Fibroblast of mammary gland (primary cell): ENCODE data around the gene LINGO1.

ENCODE experiments used
- DNase-seq: peaks from one replicate; pipeline ENCODE4 v3.0.0-alpha.2; 2010; ENCODE audit warnings: low read depth
- H3K4me3 ChIP-seq: 2 replicates; pipeline ENCODE4 v1.5.1; 2011; ENCODE audit warnings: low read depth, mild to moderate bottlenecking, low read length, moderate library complexity; ENCODE audit not compliant: control insufficient read depth
- CTCF ChIP-seq: conservative IDR thresholded peaks from 2 replicates; pipeline ENCODE4 v1.5.1; 2011; ENCODE audit warnings: low read depth, low read length, inconsistent platforms; ENCODE audit not compliant: control insufficient read depth, insufficient read depth

LINGO1 gene

GRCh38 chr15:77633134-77633912 lies 611 bp upstream of the LINGO1 start:
- peak overlapping the region; percentile 30 for H3K4me3 ChIP-seq
- peak; percentile 97 for TF ChIP-seq CTCF
- DNase-seq = peak; percentile 73

DNA sequence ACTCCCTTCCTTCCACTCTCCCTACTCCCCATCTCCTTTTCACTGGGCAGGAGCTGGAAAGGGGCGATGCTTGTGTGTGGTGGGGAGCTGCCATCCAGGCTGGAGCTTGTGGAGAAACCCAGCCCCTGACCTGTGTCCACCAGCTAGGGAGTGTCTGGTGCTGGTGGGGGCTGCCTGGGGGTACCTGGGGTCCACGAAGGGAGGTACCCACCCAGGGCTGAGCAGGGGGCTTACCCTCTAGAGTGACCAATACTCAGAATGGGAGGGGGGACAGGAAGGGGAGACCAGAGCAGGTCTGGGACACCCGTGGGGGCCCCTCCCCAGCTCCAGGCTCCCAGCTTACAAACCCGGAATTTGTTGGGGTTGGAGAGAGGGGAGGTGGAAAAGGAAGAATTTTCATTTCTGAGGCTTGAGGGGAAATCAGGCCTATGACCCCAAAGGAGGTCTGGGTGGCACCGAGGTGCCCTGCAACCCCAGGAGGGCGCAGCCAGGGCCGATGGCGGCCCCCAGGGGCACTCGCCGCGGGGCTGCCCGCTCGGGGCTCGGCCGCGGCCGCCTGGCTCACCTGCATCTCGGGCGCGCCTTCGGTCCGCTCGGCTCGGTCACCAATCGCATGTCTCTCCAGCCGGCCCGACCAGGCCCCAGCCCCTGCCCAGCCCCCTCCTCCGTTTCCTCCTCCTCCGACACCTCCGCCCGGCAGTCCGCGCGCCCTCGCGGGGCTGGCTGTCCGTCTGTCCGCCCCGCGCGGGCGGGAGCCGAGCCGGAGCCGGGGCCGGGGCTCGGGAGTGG lies 773 bp downstream of the LINGO1 start:
- no peak overlapping the region for H3K4me3 ChIP-seq
- no peak for DNase-seq
- TF ChIP-seq CTCF = no peak

- no peak for DNase-seq
- TF ChIP-seq CTCF = no peak
- no peak overlapping the region for H3K4me3 ChIP-seq
Observed at GRCh38 chr15:77630956-77631744, 1.6 kb downstream of the LINGO1 start.

DNA sequence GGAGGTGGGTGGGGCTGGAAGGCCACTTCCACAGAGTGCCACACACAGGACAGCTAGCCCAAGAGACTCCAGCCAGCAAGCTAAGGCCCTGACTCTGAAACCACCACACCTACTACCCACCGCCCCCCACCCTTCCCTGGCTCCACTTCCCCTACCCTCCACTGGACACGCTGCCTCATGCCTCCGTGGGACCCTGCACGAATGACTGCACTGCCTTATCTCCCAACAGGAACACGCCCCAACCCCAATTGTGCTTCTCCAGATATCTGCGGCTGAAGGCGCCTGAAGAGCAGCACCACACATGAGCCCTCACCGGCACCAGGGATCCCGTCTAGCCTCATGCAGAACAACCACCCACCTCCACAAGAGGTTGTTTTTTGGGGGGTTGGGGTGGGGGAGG lies 2.7 kb downstream of the LINGO1 start:
- TF ChIP-seq CTCF = no peak
- no peak for DNase-seq
- H3K4me3 ChIP-seq = no peak overlapping the region

DNA sequence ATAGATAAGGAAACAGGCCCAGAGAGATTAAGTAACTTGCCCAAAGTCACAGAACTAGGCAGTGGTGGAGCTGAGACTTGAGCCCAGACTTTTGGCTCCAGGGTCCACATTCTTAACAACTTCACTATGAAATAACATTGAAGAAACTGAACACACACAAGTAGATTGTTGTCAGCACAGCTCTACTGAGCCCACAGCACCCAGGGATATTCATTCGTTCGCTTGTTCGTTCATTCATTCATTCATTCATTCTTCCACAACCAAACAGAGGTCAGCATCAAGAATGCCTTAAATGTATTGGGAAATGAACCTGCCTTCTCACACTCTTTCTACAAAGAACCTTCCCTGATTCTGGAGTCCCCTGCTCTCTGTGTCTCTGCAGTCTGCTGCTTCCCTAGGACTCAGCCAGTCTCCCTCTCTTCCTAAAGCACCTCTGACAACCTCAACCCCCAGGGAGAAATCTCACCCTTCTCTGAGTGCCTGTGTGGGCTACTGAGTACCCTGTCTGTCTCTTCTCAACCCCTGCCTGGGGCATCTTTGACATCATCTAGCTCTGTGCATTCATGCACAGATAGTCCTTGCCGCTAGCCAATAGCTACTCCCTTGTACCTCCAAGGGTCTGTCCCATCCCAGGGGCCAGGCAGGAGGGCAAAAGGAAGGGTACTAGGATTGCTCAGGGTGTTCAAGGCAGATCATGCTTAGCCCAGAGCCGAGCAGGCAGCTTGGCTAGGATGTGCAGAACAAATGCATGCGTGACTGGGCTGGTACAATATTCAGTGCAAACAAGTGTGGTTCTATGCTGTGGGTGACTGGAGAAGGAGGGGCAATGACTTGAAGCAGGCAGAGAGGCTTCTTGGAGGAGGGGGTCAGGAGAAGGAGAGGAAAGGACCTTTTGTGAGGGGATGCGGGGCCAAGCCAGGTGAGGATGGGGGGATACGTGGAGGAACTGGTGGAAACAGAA lies 3.4 kb downstream of the LINGO1 start:
- DNase-seq = no peak
- no peak for TF ChIP-seq CTCF
- no peak overlapping the region for H3K4me3 ChIP-seq
